Ishikawa (cell line): ENCODE measurements around the gene TICAM2.

Experiments used
- CEBPB ChIP-seq: IDR thresholded peaks from 2 replicates; pipeline ENCODE4 v1.6.1; 2012
- CREB1 ChIP-seq: IDR thresholded peaks from 2 replicates; pipeline ENCODE4 v1.6.1; 2012; ENCODE audit warnings: low read depth
- EGR1 ChIP-seq: IDR thresholded peaks from 2 replicates; pipeline ENCODE4 v1.6.1; 2012
- EP300 ChIP-seq: IDR thresholded peaks from 2 replicates; pipeline ENCODE4 v1.6.1; 2012; ENCODE audit warnings: borderline replicate concordance
- FOXM1 ChIP-seq: IDR thresholded peaks from 2 replicates; pipeline ENCODE4 v1.6.1; 2012; ENCODE audit warnings: low read depth, borderline replicate concordance
- MAX ChIP-seq: IDR thresholded peaks from 2 replicates; pipeline ENCODE4 v1.6.1; 2012
- NFIC ChIP-seq: IDR thresholded peaks from 2 replicates; pipeline ENCODE4 v1.6.1; 2012
- RAD21 ChIP-seq: IDR thresholded peaks from 2 replicates; pipeline ENCODE4 v1.6.1; 2012; ENCODE audit warnings: low read depth
- REST ChIP-seq: IDR thresholded peaks from 2 replicates; pipeline ENCODE4 v1.6.1; 2012; ENCODE audit warnings: low read depth, mild to moderate bottlenecking
- TAF1 ChIP-seq: IDR thresholded peaks from 2 replicates; pipeline ENCODE4 v1.6.1; 2012; ENCODE audit warnings: low read depth, mild to moderate bottlenecking
- TCF12 ChIP-seq: IDR thresholded peaks from 2 replicates; pipeline ENCODE4 v1.6.1; 2012; ENCODE audit warnings: low read depth
- TEAD4 ChIP-seq: IDR thresholded peaks from 2 replicates; pipeline ENCODE4 v1.6.1; 2012
- USF1 ChIP-seq: IDR thresholded peaks from 2 replicates; pipeline ENCODE4 v1.6.1; 2012
- YY1 ChIP-seq: IDR thresholded peaks from 2 replicates; pipeline ENCODE4 v1.6.1; 2012; ENCODE audit warnings: low read depth
- ZBTB7A ChIP-seq: IDR thresholded peaks from 2 replicates; pipeline ENCODE4 v1.6.1; 2012; ENCODE audit warnings: low read depth

TICAM2 gene

GRCh38 chr5:115583474-115583873, 18.8 kb downstream of the TICAM2 start:
- no peak for TF ChIP-seq USF1
- no peak for TF ChIP-seq CEBPB
- no peak for TF ChIP-seq YY1
- no peak for TF ChIP-seq ZBTB7A

- TF ChIP-seq CEBPB (no peak), CREB1 (no peak), FOXM1 (no peak), EGR1 (no peak), RAD21 (no peak), ZBTB7A (no peak), TAF1 (no peak), NFIC (no peak), USF1 (no peak), TCF12 (no peak), TEAD4 (no peak), MAX (no peak), YY1 (no peak), REST (no peak), EP300 (no peak)
These were observed 21.3 kb downstream of the TICAM2 start for GRCh38 chr5:115580941-115581340.

GRCh38 chr5:115579747-115580173, 22.5 kb downstream of the TICAM2 start:
- no peak for TF ChIP-seq TAF1
- no peak for TF ChIP-seq USF1
- TF ChIP-seq RAD21: no peak
- TF ChIP-seq FOXM1: no peak
- TF ChIP-seq NFIC: no peak
- TF ChIP-seq TCF12: no peak
- no peak for TF ChIP-seq EGR1
- TF ChIP-seq CREB1: no peak
- no peak for TF ChIP-seq CEBPB
- no peak for TF ChIP-seq REST
- no peak for TF ChIP-seq MAX
- no peak for TF ChIP-seq YY1
- no peak for TF ChIP-seq TEAD4
- TF ChIP-seq EP300: no peak
- TF ChIP-seq ZBTB7A: no peak

GRCh38 chr5:115579216-115579615, 23.1 kb downstream of the TICAM2 start:
- no peak for TF ChIP-seq REST
- TF ChIP-seq TAF1: no peak
- TF ChIP-seq ZBTB7A: no peak
- no peak for TF ChIP-seq FOXM1
- no peak for TF ChIP-seq USF1
- no peak for TF ChIP-seq TCF12
- TF ChIP-seq RAD21: no peak
- no peak for TF ChIP-seq EP300
- no peak for TF ChIP-seq NFIC
- no peak for TF ChIP-seq YY1
